Uterus (tissue), 4 donors: ENCODE results near the gene DEK. TPM values are rescaled to one million over a fixed set of nuclear protein-coding genes. Genes with fewer than 3 reads are reported as not detected.
"Not testable (repeated sequence)": the region's sequence is repeated elsewhere in the genome, so short reads cannot be mapped to it uniquely, and the experiment has no call there.

ENCODE experiments used
- DNase-seq, 2 donors: peaks; one replicate each; pipeline ENCODE4 v3.0.0-alpha.2; 2019 to 2020
- H3K27ac ChIP-seq, 2 donors: fragments of 200-600 bp; sonication (generic); 1 replicate in 1 of 2; 2 replicates in 1 of 2; pipeline ENCODE4 v1.5.1; 2016 to 2018
- H3K27me3 ChIP-seq, 2 donors: fragments of 200-600 bp; sonication (generic); one replicate each; pipeline ENCODE4 v1.5.1; 2018 to 2019; ENCODE audit warnings: control low read depth in 1 of 2
- H3K36me3 ChIP-seq, 2 donors: fragments of 200-600 bp; sonication (generic); one replicate each; pipeline ENCODE4 v1.5.1; 2019; ENCODE audit warnings: control low read depth in 1 of 2
- H3K4me1 ChIP-seq, 2 donors: fragments of 200-600 bp; sonication (generic); one replicate each; pipeline ENCODE4 v1.5.1; 2018 to 2019; ENCODE audit warnings: control low read depth in 1 of 2
- H3K4me3 ChIP-seq, 2 donors: fragments of 200-600 bp; sonication (generic); 1 replicate in 1 of 2; 2 replicates in 1 of 2; pipeline ENCODE4 v1.5.1; 2018 to 2019; ENCODE audit warnings: mild to moderate bottlenecking in 1 of 2
- H3K9me3 ChIP-seq, 2 donors: fragments of 200-600 bp; sonication (generic); one replicate each; pipeline ENCODE4 v1.5.1; 2019; ENCODE audit warnings: control low read depth in 1 of 2
- CTCF ChIP-seq, 4 experiments: fragments of 200-600 bp in 2 of 4; fragments of 450-650 bp in 2 of 4; sonication (generic) in 2 of 4; IDR thresholded peaks; one replicate each; pipeline ENCODE4 v1.5.1; 2016 to 2019; ENCODE audit warnings: antibody characterized with exemption in 4 of 4, mild to moderate bottlenecking in 2 of 4, moderate library complexity in 1 of 4
- POLR2A ChIP-seq, 2 donors: fragments of 450-650 bp; IDR thresholded peaks; one replicate each; pipeline ENCODE4 v1.6.1; 2016; ENCODE audit warnings: antibody characterized with exemption in 2 of 2, mild to moderate bottlenecking in 1 of 2, moderate library complexity in 1 of 2
- intact Hi-C: fragments of 100-400 bp; cut with DNase I; formaldehyde crosslinking; loops from one replicate; pipeline ENCODE4 v1.15.1; 2023; ENCODE audit warnings: low total_unique reads
- total RNA-seq, 4 donors: library from RNA; depleted of rRNA in 3 of 4; stranded (reverse); fragments of >200 nt in 3 of 4; gene quantifications; one replicate each; pipeline versions ENCODE4 v1.1.0 to v1.2.4, GENCODE V29; 2014 to 2023
- donor health status: DM: yes; HTN: yes; CAD: no.

DEK gene
- total RNA-seq, 4 donors from 2014 or later: 126 to 171 (median 144) TPM

- intact Hi-C loops: no loop called here
- H3K27me3 ChIP-seq: no peaks in the 10 kb centered on the region
- no peaks in the 10 kb centered on the region for H3K4me1 ChIP-seq
- H3K27ac ChIP-seq: no peak overlapping the region
- TF ChIP-seq CTCF (IDR thresholded peaks at IDR 0.05): no peak
- TF ChIP-seq POLR2A (IDR thresholded peaks at IDR 0.05): no peak
- H3K36me3 ChIP-seq: no peaks in the 10 kb centered on the region
- no peak for DNase-seq
- no peaks in the 10 kb centered on the region for H3K9me3 ChIP-seq
- no peak overlapping the region for H3K4me3 ChIP-seq
Observed at GRCh38 chr6:18210707-18211106, 53.6 kb downstream of the DEK start.

- TF ChIP-seq POLR2A (IDR thresholded peaks at IDR 0.05) (no peak), CTCF (IDR thresholded peaks at IDR 0.05) (no peak)
- Histone ChIP-seq H3K4me1 (no peaks in the 10 kb centered on the region), H3K27me3 (no peaks in the 10 kb centered on the region), H3K4me3 (no peak overlapping the region), H3K36me3 (no peaks in the 10 kb centered on the region), H3K9me3 (no peaks in the 10 kb centered on the region), H3K27ac (no peak overlapping the region)
- intact Hi-C loops: no loop called here
- DNase-seq: no peak
Observed at GRCh38 chr6:18209539-18210197, 54.7 kb downstream of the DEK start.

GRCh38 chr6:18208778-18209177 is 55.6 kb downstream of the DEK start:
- H3K27me3 ChIP-seq, H3K9me3 ChIP-seq, H3K4me1 ChIP-seq, DNase-seq, H3K27ac ChIP-seq, H3K4me3 ChIP-seq, H3K36me3 ChIP-seq, intact Hi-C loops: not testable (repeated sequence)

DNA sequence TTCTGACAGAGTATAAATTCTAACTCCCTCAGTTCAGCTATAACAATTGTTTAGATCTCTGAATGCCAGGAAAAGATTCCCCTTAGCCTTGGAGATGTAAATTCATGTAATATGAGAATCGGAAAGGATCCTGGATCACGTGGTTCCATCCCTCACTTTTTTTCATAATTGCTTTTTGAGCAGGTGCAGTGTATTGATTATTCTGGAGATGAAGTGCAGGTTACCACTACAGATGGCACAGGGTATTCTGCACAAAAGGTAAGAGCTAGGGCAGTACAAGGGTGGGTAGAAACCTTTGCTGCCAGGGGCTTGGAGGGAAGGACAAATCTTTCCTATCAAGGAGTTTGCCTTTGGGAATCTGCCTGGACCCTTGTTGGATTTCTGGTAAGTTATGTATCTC is 56.4 kb downstream of the DEK start:
- intact Hi-C loops: no loop called here
- no peaks in the 10 kb centered on the region for H3K4me1 ChIP-seq
- no peak overlapping the region for H3K27ac ChIP-seq
- H3K9me3 ChIP-seq: no peaks in the 10 kb centered on the region
- no peak overlapping the region for H3K4me3 ChIP-seq
- no peaks in the 10 kb centered on the region for H3K27me3 ChIP-seq
- no peak for DNase-seq
- no peaks in the 10 kb centered on the region for H3K36me3 ChIP-seq
- TF ChIP-seq POLR2A (IDR thresholded peaks at IDR 0.05): no peak
- no peak for TF ChIP-seq CTCF (IDR thresholded peaks at IDR 0.05)

- Histone ChIP-seq H3K27ac (no peak overlapping the region), H3K36me3 (no peaks in the 10 kb centered on the region), H3K4me3 (no peak overlapping the region), H3K9me3 (no peaks in the 10 kb centered on the region), H3K4me1 (no peaks in the 10 kb centered on the region), H3K27me3 (no peaks in the 10 kb centered on the region)
- TF ChIP-seq POLR2A (IDR thresholded peaks at IDR 0.05) (no peak), CTCF (IDR thresholded peaks at IDR 0.05) (no peak)
- no peak for DNase-seq
- intact Hi-C loops: no loop called here
Observed at GRCh38 chr6:18207438-18207837, 56.9 kb downstream of the DEK start.

GRCh38 chr6:18206591-18206990 is 57.7 kb downstream of the DEK start:
- no peak for DNase-seq
- TF ChIP-seq POLR2A (IDR thresholded peaks at IDR 0.05) (no peak), CTCF (IDR thresholded peaks at IDR 0.05) (no peak)
- Histone ChIP-seq H3K4me1 (no peaks in the 10 kb centered on the region), H3K9me3 (no peaks in the 10 kb centered on the region), H3K36me3 (no peaks in the 10 kb centered on the region), H3K27me3 (no peaks in the 10 kb centered on the region), H3K27ac (no peak overlapping the region), H3K4me3 (no peak overlapping the region)
- intact Hi-C loops: no loop called here
